ENCODE data around the gene TSNAXIP1. TPM values are rescaled to one million over a fixed set of nuclear protein-coding genes. Genes with fewer than 3 reads are reported as not detected.
"Not testable (repeated sequence)": the region's sequence is repeated elsewhere in the genome, so short reads cannot be mapped to it uniquely, and the experiment has no call there.

Gene TSNAXIP1
- total RNA-seq, 2 experiments from 2014 or later: 0.40 to 0.47 TPM

DNA sequence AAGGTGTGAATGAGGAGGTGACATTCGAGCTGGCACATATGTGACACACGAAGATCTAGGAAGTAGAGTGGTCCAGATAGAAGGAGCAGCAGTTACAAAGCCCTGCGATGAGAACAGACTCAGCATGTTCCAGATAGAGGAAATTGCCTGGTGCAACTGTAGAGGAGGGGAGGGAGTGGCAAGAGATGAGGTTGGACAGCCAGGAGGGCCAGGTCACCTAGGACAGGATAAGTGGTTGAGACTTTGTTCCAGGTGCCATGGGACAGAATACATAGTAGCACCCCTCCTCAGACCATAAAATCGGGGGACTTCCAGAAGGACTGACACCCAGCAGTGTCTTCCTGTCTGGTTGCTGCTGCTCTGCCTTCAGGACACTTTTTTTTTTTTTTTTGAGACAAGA is 51.8 kb downstream of the TSNAXIP1 start:
- Mint-ChIP-seq H3K4me3 (no peak overlapping the region), H3K27ac (peak overlapping the region; percentile 43)
- POLR2A ChIA-PET: interaction anchor here (1.3 kb wide), 1 partner anchor 11 kb away, joined by 4 read pairs; the partner anchor contains the start of gene CENPT

DNA sequence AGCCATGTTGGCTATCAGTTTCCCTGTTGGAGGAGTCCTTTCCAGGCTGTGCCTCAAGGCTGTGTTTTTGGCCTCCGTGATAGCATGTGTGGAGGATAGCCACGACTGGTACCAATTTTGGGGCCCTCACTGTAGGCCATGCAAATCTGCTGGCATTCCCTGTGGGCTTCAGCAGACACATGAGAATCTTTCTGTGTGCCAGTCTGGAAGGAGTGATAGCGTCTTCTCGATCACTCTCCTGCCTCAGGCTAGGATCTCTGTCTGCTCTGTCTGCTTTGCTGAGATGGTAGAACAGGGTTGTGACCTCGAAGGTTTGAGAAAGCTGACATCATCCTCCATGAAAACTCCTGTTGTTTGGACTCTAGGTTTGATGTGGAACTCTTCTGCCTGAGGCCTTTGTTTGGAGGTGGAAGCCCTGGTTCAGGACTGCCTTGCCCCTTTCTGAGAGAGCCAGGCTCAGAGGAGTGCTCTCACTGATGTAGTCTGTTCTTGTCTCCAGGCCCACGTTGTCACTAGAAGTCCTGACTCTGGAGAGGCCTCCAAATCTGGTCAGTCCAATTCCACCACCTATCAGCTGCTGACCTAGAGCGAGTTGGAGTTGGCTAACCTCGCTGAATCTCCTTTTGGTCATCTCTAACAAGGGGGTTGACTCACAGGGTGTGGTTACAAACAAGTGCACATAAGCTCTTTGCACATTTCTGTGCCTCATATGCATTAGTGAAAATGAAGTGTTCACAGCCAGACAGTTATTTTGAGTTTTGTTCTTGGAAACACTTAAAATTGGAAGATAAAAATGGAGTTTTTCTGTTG is 54.1 kb downstream of the TSNAXIP1 start:
- Mint-ChIP-seq H3K9me3 (no peaks in the 10 kb centered on the region), H3K27me3 (no peaks in the 10 kb centered on the region), H3K27ac (no peak overlapping the region), H3K4me3 (no peak overlapping the region), H3K4me1 (ENCODE audit: low read depth) (peaks cover 16% of the 10 kb centered on the region), H3K36me3 (ENCODE audit: low read depth) (peaks cover 15% of the 10 kb centered on the region)
- ChIA-PET CTCF (interaction anchor here (0.9 to 1.5 kb wide), 4 partner anchors 23 to 339 kb away, joined by 3 to 6 read pairs (median 4); partner anchors contain the start of gene NRN1L), POLR2A (interaction anchor here (0.9 to 1.1 kb wide), 2 partner anchors 13 to 75 kb away, joined by 3 to 4 read pairs; partner anchors contain the start of gene PSMB10)
- no peak for ATAC-seq
- TF ChIP-seq, protein P1, sequence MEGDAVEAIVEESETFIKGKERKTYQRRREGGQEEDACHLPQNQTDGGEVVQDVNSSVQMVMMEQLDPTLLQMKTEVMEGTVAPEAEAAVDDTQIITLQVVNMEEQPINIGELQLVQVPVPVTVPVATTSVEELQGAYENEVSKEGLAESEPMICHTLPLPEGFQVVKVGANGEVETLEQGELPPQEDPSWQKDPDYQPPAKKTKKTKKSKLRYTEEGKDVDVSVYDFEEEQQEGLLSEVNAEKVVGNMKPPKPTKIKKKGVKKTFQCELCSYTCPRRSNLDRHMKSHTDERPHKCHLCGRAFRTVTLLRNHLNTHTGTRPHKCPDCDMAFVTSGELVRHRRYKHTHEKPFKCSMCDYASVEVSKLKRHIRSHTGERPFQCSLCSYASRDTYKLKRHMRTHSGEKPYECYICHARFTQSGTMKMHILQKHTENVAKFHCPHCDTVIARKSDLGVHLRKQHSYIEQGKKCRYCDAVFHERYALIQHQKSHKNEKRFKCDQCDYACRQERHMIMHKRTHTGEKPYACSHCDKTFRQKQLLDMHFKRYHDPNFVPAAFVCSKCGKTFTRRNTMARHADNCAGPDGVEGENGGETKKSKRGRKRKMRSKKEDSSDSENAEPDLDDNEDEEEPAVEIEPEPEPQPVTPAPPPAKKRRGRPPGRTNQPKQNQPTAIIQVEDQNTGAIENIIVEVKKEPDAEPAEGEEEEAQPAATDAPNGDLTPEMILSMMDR (IDR thresholded peaks at IDR 0.05): no peak
- DNase-seq: no peak
- intact Hi-C loops (cut with micrococcal nuclease): no loop called here

More for the DNA sequence above, 51.8 kb downstream of the TSNAXIP1 start:
- peaks cover 13% of the 10 kb centered on the region for H3K36me3 Mint-ChIP-seq (ENCODE audit: low read depth)
- no peaks in the 10 kb centered on the region for H3K27me3 Mint-ChIP-seq
- ATAC-seq: no peak
- H3K4me1 Mint-ChIP-seq (ENCODE audit: low read depth): peaks cover 23% of the 10 kb centered on the region
- H3K9me3 Mint-ChIP-seq: no peaks in the 10 kb centered on the region
- intact Hi-C loops (cut with micrococcal nuclease): no loop called here
- TF ChIP-seq, protein P1 (IDR thresholded peaks at IDR 0.05): no peak
- DNase-seq: no peak
- CTCF ChIA-PET: interaction anchor here (0.9 kb wide), 1 partner anchor 42 kb away, joined by 4 read pairs; no protein-coding TSS in a partner anchor

DNA sequence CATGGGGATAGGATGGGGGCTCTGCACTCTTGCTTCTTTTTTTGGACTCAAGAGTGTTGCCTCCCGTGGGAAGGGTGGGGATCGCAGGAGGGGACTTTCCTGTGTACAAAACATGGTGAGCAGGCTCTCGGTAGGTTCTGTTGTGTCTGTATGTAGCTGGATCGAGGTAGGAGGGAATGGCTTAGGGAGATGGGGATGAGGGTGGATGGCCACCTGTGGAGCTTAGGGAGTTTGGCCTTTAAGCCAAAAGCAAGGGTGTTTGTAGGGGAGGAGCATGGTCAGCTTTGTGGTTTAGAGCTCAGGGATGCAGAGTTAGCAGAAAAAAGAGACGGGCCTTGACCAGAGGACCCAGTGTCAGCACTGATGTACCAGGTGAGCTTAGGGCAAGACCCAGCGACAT is 55.2 kb downstream of the TSNAXIP1 start:
- POLR2A ChIA-PET: interaction anchor here (0.5 to 2.8 kb wide), 6 partner anchors 10 to 167 kb away, joined by 3 to 11 read pairs (median 5); partner anchors contain the start of genes CENPT, EDC4 and NUTF2
- ATAC-seq (no peak), DNase-seq (no peak)
- CTCF ChIA-PET: interaction anchor here (0.9 to 3.9 kb wide), 4 partner anchors 9 to 46 kb away, joined by 3 to 21 read pairs (median 10); partner anchors contain the start of gene NRN1L
- Mint-ChIP-seq H3K4me3 (no peak overlapping the region), H3K4me1 (ENCODE audit: low read depth) (peaks cover 13% of the 10 kb centered on the region), H3K9me3 (no peaks in the 10 kb centered on the region), H3K27ac (peak overlapping the region; percentile 41), H3K36me3 (ENCODE audit: low read depth) (peaks cover 19% of the 10 kb centered on the region), H3K27me3 (no peaks in the 10 kb centered on the region)
- TF ChIP-seq, protein P1 (IDR thresholded peaks at IDR 0.05): no peak
- intact Hi-C loops (cut with micrococcal nuclease): no loop called here

DNA sequence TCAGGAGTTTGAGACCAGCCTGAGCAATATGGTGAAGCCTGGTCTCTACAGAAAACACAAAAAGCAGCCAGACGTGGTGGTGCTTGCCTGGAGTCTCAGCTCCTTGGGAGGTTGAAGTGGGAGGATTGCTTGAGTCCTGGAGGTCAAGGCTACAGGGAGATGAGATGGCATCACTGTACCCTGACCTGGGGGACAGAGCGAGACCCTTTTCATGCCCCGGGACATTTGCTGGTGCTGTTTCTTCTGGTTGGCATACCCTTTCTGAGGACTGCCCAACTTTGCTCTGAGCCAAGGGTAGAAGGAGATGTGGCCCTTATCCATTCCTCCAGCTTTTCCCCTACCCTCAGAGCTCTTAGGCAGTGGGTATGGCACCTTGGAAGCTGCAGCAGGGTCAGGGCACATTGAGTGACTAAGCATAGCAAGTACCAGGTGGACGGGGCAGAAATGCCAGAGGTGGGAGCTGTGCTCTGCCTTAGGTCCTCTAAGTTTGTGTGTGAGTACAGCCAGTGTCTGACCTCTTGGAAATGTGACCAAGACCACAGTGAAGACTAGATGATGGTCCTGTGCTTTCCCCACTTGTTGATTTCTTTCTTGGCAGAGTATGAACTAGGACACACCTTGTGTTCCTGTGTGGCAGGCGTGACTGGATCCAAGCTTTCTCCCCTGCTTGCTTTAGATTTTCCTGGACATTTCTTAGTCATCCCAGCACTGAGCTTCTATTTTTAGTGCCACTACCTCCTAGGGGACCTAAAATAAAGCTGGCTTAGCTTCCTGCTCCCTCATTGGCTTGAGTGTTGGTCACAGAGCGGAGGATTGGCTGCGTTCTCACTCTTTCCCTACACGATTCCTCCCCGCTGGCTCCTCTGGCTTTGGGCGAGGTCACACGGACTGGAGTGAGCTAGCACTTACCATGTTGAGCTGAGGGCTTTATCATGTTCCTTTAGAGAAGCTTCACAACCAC is 56.2 kb downstream of the TSNAXIP1 start:
- POLR2A ChIA-PET: interaction anchor here (0.7 to 2.8 kb wide), 8 partner anchors 9 to 72 kb away, joined by 3 to 11 read pairs (median 4); partner anchors contain the start of genes CENPT, EDC4 and NUTF2
- Mint-ChIP-seq H3K36me3 (ENCODE audit: low read depth) (peaks cover 21% of the 10 kb centered on the region), H3K27ac (no peak overlapping the region), H3K27me3 (no peaks in the 10 kb centered on the region), H3K4me1 (ENCODE audit: low read depth) (peaks cover 4% of the 10 kb centered on the region), H3K9me3 (no peaks in the 10 kb centered on the region), H3K4me3 (no peak overlapping the region)
- TF ChIP-seq, protein P1 (IDR thresholded peaks at IDR 0.05): no peak
- intact Hi-C loops (cut with micrococcal nuclease): no loop called here
- CTCF ChIA-PET: interaction anchor here (0.7 to 3.9 kb wide), 3 partner anchors 20 to 79 kb away, joined by 3 to 21 read pairs (median 16); partner anchors contain the start of gene NRN1L
- DNase-seq (no peak), ATAC-seq (no peak)

DNA sequence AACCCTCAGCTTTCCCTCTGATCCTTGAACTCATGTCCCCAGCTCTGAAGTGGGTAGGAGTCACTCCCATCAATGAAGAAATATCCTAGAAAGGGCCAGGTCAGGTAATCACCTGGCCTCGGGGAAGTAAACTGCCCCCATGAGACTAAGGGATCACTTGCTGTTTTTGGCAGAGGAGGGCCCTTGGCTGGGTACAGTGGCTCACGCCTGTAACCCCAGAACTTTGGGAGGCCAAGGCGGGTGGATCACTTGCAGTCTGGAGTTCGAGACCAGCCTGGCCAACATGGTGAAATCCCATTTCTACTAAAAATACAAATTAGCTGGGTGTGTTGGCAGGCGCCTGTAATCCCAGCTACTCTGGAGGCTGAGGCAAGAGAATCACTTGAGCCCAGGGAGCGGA is 57.4 kb downstream of the TSNAXIP1 start:
- CTCF ChIA-PET: interaction anchor here (2.9 to 3.9 kb wide), 2 partner anchors 19 to 48 kb away, joined by 16 to 21 read pairs; partner anchors contain the start of gene NRN1L
- H3K4me3 Mint-ChIP-seq; intact Hi-C loops (cut with micrococcal nuclease); ATAC-seq; H3K9me3 Mint-ChIP-seq; H3K27ac Mint-ChIP-seq; DNase-seq; H3K27me3 Mint-ChIP-seq; H3K4me1 Mint-ChIP-seq (ENCODE audit: low read depth): not testable (repeated sequence)
- POLR2A ChIA-PET: interaction anchor here (1.1 to 2.8 kb wide), 2 partner anchors 13 to 16 kb away, joined by 3 to 11 read pairs; partner anchors contain the start of genes CENPT and NUTF2
- H3K36me3 Mint-ChIP-seq (ENCODE audit: low read depth): peaks cover 18% of the 10 kb centered on the region

Data from activated CD8-positive, alpha-beta T cell treated with anti-CD3 and anti-CD28 coated beads for 36 hours (primary cell).